Coronary artery (tissue), 2 donors: ENCODE data around the gene MAP2K5.

Experiments
- DNase-seq: peaks from one replicate; pipeline ENCODE4 v3.0.0-alpha.2; 2017; ENCODE audit warnings: low spot score
- H3K27ac ChIP-seq, 2 donors: fragments of 200-600 bp; sonication (generic); one replicate each; pipeline ENCODE4 v1.5.1; 2016 to 2019
- H3K4me3 ChIP-seq: fragments of 200-600 bp; sonication (generic); 2 replicates; pipeline ENCODE4 v1.5.1; 2016; ENCODE audit warnings: mild to moderate bottlenecking, moderate library complexity
- TF ChIP-seq, protein P1 (sequence below): fragments of 200-600 bp; sonication (generic); IDR thresholded peaks from one replicate; pipeline ENCODE4 v1.5.1; 2019; ENCODE audit warnings: antibody characterized with exemption

MAP2K5 gene

DNA sequence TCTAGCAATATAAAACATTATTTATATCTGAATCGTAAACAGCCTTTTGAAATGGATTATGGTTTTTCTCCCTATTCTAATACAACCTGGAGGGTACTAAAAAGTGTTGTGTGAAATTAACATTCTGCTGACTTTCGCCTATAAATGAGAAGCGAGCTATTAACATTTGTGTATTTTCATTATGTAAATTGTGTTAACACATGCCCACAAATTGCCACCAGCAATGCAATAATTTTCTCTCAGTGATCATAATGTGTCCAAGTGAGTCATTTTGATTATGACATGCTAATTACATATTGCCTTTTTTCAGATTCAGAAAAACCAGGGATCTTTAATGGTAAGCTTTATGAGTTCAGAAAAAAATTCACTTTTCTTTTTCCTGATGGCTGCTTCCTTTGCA is 205.4 kb downstream of the MAP2K5 start:
- H3K27ac ChIP-seq, result no peak overlapping the region
- TF ChIP-seq, protein P1, sequence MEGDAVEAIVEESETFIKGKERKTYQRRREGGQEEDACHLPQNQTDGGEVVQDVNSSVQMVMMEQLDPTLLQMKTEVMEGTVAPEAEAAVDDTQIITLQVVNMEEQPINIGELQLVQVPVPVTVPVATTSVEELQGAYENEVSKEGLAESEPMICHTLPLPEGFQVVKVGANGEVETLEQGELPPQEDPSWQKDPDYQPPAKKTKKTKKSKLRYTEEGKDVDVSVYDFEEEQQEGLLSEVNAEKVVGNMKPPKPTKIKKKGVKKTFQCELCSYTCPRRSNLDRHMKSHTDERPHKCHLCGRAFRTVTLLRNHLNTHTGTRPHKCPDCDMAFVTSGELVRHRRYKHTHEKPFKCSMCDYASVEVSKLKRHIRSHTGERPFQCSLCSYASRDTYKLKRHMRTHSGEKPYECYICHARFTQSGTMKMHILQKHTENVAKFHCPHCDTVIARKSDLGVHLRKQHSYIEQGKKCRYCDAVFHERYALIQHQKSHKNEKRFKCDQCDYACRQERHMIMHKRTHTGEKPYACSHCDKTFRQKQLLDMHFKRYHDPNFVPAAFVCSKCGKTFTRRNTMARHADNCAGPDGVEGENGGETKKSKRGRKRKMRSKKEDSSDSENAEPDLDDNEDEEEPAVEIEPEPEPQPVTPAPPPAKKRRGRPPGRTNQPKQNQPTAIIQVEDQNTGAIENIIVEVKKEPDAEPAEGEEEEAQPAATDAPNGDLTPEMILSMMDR, result no peak
- H3K4me3 ChIP-seq, result no peak overlapping the region
- DNase-seq, result no peak

DNA sequence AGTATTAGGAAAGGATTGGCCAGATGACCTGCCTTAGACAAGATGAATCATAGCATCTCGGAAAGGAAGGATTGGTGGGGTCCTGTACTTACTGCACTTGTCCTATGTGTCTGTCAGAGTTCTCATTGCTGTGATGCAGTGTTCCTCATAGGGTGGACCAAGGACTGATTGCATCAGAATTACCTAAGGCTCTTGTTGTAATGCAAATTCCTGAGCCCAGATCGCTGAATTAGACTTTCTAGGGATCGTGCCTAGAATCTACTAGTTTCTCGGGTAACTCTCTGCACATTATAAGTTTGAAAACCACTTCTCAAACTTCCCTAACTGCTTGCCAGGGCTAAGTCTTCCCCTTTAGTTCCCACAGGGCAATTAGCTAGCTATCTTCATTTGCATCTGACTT is 207.9 kb downstream of the MAP2K5 start:
- TF ChIP-seq, protein P1, result no peak
- Histone ChIP-seq H3K4me3 (no peak overlapping the region), H3K27ac (no peak overlapping the region)
- DNase-seq, result no peak

DNA sequence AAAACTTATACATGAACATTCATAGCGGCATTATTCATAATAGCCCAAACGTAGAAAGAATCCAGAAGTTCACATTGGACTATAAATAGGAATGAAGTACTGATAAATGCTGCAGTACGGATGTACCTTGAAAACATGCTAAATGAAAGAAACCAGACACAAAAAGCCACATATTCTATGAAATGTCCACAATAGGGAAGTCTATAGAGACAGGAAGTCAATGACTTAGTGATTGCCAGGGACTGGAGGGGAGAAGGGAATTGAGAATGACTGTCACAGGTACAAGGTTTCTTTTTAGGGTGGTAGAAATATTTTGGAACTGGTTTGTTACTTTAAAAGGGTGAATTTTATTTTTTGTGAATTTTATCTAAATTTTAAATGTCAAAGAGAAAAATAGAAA is 211.4 kb downstream of the MAP2K5 start:
- no peak for DNase-seq
- no peak overlapping the region for H3K4me3 ChIP-seq
- H3K27ac ChIP-seq, result no peak overlapping the region
- TF ChIP-seq, protein P1, result no peak

DNA sequence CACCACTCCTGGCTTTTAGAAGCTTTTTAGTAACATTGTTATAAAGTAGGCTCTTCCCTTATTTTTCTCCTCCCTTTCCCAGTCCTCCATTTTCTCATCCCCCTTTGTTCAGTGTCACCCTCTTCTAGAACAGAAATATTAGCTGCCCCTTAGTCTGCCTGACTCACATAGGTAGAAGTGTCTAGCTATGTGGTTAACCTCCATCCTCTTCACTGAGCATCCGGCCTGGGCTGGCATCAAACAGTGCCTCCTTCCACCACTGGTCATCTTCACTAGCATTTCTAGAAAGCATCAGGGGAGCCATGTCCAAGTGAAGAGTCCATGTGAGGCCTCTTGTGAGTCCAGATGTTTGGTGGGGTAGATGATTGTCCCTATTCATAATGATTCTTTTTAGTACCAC is 212.8 kb downstream of the MAP2K5 start:
- H3K27ac ChIP-seq, result no peak overlapping the region
- no peak overlapping the region for H3K4me3 ChIP-seq
- TF ChIP-seq, protein P1, result no peak
- DNase-seq, result no peak

DNA sequence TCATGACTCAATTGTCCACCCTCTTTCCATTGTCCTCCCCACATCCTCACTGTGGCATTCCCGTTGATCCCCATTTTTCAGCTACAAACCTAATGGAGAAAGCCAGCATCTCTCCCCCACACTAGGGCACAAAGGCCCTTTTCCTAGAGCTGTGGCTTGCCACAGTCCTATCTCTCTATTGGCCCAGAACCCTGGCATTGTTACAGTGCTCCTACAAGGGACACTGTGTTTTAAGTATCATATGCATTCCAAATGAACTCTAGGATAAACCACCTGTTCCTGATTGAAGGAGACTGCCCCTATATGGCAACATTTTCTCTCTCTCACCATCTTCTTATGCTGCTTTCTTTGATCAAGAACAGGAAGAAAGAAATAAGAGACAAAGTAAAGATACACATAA is 213.4 kb downstream of the MAP2K5 start:
- DNase-seq, result no peak
- H3K27ac ChIP-seq, result no peak overlapping the region
- TF ChIP-seq, protein P1, result no peak
- H3K4me3 ChIP-seq, result no peak overlapping the region

DNA sequence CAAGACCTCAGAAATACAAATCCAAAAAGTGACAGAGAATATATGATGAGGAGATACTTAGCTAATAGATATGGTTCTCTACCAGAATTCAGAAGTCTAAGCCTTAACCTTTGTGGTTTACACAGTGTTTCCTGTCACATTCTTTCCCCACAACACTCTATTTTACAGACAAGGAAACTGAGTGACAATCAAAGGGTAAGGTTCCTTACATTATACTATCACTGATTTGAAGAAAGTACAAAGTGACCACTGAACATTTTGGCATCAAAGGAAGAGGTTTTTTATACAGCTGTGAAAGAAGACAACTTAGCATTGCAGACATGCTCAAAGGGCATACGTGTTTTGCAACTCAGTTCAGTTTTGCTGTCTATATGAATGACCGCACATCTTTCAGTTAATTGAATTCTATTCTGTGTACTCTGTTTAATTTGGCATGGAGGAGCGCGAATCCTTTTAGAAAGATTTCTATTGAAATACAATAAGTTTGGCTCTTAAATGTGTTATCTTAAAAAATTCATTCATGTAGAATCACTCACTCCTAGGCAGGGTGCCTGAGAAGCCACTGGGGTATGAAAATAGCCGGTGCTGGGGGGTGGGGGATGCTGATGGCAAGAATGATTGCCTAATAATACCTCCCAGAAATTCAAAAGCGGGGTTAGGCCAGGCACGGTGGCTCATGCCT is 216.3 kb downstream of the MAP2K5 start:
- H3K27ac ChIP-seq, result no peak overlapping the region
- H3K4me3 ChIP-seq, result no peak overlapping the region
- no peak for DNase-seq
- TF ChIP-seq, protein P1, result no peak

DNA sequence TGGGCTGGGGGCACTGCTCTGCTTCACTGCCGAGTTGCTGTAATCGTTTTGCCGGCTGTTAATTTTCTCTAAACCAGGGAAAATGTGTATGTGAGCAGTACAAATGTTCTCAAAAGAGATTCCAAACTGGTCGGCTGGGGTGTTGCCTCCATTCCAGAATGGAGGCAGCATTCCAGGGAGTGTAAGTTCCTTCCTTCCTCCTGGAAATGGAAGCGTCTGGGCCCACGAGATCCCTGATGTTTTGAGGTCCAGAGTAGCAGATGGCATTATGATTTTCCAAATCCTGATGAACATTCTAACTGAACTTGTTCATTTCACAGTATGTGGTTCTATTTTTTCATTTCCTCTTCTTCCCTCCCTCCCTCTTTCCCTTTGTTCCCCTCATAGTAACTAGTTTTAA is 218.4 kb downstream of the MAP2K5 start:
- TF ChIP-seq, protein P1, result no peak
- Histone ChIP-seq H3K4me3 (no peak overlapping the region), H3K27ac (no peak overlapping the region)
- no peak for DNase-seq
